Activated T-helper 9 cell treated with anti-CD3 and anti-CD28 coated beads, Interleukin-2, amount 50 U/mL, for 16 hours (primary cell): ENCODE results near the gene CXCR6.
"Not testable (repeated sequence)": the region's sequence is repeated elsewhere in the genome, so short reads cannot be mapped to it uniquely, and the experiment has no call there.

Experiments
- DNase-seq: peaks from one replicate; pipeline ENCODE4 v3.0.0-alpha.2; 2020; ENCODE audit warnings: low read depth

Gene CXCR6

DNA sequence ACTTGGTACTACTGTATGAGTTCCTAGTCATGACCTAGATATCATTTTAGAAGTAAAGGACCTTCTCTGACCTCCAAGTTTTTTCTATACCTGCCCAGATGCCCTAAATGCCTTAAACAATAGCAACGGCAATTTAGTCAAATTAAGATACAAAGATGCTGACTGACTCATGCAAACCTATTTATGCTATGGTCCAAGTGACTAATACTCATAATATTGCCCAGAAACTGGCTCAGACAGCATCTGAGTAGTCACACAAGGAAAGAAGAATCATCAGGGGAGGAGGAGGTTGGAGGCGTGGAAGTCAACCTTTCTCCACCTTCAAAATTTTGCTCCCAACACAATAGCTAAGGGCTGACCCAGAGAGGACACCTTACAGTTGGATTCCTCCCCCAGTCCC, 45.5 kb downstream of the CXCR6 start:
- DNase-seq, result no peak

DNA sequence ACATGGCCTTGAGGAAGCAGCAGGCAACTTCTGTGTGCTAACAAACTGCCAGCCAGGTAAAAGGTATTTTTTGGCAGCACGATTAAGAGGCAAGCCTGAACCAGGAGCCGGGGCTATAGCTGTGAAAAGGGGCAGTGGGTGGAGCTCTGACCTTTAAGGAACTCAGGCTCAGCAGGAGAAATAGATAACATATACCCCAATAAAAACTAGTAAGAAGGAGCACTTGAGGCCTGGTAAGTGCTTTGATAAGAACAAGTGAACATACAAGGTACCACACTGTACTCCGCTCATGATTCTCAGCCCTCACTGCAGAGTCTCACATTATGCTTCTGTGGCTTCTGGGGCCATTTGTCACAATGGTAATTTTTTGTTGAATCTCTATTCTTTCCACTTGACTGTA, 46.9 kb downstream of the CXCR6 start:
- no peak for DNase-seq

DNA sequence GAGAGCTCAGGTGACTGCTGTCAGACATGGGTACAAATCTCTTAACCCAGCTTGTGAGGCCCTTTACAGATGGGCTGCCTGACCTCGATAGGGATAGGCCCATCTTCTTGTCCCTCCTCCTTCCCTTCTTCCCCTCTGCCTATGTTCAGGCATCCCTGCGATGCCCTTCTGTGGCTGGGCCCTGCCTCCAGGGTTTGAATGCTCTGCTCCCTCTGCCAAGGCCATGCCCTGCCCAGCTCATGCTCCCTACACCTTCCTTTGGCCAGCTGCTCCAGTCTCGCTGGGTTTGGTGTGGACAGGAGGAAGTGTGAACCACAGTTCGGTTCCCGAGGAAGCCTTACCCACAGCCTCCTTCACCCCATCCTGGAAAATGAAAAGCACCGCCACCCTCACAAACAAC, 48.1 kb downstream of the CXCR6 start:
- DNase-seq, result no peak

DNA sequence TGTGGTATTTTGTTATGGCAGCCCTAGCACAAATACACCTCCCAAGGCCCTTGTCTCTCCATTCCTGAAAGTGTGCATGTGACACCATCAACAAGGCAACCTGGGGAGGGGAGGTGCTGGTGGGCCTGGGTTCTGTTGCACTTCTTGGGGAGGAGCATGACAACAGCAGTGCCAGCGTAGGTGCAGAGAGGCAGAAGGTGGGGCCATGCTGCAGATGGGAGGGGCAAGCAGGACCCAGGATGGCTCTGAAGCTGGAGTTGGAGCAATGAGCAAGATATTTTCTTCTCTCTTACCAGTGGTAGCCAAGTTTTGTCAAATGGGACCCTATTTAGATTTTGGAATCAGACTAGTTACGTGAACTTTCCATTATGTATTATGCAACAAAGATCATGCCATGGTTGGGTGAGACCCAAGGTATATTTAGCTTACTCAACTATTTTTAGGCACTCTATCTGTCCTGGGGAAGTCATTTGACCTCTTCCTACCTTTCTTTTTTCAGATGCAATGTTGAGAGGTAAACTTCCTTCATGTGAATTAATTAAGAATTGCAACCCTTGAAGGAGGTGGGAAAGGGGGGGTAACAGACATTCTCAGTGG, 49.0 kb downstream of the CXCR6 start:
- DNase-seq, result no peak

DNA sequence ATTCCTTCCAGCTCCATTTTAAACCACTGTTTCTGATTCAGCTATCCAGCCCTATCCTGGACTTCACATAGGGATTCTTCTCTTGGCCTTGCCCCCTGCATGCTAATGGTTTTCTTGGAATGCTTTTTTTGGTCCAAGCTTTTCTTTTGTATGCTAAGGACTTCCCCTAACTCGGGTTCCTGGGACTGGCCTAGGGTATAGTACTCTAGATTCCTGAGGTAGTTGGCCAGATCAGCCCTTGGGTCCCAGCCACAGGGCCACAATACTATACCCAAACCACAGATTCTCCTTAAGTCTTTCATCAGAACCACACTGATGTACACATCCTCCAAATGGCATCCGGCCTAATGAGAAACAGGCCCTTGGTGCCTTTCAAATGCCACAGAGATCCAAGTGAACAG, 49.6 kb downstream of the CXCR6 start:
- no peak for DNase-seq

DNA sequence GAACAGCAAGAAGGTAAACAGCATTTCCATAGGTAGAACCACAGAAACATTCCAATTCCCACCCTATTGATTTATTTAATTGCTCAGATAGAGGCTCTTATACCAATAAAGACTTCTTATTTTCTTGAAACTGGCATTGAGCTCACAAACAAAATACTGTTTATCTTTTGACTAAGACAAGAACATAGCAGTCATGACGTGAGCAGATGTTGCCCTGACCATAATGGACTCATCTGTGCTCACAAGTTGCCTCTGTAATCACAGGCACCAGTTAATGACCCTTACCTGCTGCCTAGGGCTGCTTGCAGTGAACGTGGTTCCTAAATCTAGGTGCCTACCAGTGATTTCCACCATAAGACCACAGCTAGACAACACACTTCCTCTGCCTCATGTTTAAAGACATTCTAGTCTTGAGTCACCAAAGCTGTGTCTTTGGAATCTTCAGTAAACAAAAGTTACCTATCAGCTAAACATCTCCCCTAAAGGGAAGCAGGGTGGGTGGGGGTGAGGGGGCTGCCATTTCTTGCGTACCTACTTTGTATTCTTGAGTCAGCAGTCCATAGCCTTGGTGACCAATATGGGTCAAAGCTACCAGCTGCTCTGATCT, 50.3 kb downstream of the CXCR6 start:
- no peak for DNase-seq

DNA sequence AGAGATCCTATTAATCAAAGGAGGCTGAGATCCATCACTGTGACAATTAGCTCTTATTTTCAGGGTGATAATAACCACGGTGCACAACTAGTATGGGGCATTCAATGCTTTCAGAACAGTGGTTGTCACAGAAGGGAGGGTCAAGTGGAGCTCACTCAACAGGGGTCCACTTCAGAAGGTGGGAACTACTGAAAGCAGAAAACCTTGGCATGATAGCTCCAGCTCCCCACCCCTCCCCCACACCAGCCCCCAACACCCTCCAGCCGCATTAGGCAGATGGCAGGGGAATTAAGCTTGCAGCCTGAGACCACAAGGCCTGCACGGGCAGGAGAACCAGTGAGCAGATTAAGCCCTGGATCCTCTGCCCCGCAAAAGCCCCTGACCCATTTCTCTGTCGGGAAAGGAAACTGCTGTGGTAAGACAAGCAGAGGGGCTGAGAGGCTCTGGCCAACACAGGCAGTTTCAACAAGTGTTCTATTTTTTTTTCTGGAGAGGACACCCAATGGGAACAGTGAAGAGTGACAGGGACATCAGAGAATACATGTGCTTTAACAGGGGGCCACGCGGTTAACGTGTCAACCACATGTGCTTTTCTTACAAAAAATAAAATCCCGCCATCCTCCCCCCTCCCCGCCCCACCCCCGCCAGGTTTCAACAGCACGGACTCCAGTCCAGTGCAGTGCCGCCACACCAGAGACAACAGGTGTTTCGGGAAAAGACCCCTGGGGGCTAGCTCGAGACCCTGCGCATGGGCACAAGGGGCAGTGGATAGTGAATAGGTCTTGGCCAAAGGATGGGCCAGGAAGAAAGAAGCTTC, 51.4 kb downstream of the CXCR6 start:
- DNase-seq, result peak; percentile 44

DNA sequence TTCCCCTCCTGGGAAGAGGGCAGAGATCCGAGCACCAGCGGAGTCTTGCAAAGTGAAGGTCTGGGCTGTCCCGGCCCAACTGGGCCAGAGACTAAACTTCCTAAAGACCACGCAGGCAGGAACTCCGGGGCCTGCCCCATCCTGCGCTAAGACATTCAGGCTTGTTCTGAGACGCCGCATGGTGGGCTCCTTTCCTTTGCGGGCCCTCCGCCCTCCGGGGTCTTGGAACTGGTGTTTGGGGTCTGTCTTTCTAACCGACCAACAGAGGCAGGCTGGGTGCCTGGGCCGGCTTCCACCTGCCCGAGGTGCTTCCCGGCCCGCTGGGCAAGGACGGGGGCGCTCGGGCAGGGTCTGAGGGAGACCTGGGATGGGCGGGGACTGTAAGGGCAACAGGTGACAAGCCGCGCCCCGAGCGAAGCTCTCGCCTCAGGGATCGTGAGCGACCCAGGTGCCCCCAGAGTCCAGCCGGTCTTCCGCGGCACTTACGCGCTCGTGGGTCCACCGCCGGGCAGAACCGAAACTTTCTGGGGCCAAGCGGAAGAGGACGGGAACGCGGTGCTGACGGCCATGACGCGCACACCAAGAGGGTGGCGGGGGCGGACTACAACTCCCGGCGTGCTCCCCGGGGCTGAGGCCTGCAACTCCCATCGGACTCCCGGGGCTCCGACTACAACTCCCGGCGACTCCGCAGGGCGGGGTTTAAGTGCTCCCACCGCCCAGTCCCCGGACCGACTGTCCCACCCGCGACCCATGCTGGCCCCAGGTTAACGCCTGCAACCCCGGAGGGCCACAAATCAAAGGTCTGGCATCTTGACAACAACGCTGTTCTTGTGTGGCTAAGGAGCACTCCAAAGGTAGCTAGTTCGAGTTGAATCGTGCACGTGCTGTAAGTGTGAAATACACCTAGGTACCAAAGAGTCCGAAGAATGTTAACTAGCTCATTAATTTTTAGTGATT, 52.2 kb downstream of the CXCR6 start, which contains the start of gene FYCO1:
TSS of gene FYCO1 (minus strand) at position 589 of the 957 bp plus-strand sequence. CDS start 10,914 bp downstream, outside the sequence.
- DNase-seq, result peak; percentile 81

DNA sequence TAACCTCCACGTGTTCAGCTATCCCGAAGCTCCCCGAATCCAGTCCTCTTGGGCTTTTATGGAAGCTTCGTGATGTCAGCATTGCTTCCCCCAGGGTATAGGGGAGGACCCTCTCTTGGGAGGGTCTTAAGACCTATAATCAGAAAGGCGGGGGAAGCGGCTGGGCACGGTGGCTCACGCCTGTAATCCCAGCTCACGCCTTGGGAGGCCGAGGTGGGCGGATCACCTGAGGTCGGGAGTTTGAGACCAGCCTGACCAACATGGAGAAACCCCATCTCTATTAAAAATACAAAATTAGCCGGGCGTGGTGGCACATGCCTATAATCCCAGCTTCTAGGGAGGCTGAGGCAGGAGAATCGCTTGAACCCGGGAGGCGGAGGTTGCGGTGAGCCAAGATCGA, 54.2 kb downstream of the CXCR6 start:
- DNase-seq, result not testable (repeated sequence)

DNA sequence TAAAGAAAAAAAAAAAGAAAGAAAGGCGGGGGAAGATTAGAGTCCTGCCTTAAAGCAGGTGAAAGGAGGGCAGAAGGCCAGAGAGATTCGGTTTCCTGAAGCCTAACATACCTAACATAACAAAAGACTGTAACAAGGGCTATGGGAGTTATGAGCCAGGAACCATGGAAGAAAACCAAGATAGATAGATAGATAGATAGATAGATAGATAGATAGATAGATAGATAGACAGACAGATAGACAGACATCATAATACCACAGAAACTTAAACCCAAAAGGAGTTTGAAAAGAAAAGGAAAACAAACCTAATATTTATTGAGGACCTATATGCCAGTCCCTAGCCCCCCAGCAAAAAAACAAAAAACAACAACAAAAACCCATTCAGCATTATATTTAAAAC, 54.7 kb downstream of the CXCR6 start:
- no peak for DNase-seq
